Right lobe of liver (tissue), 4 donors: ENCODE results near the gene ITFG2.

Source experiments
- CTCF ChIP-seq, 4 donors: fragments of 200-600 bp in 3 of 4; fragments of 450-650 bp in 1 of 4; IDR thresholded peaks; one replicate each; pipeline versions ENCODE4 v1.5.1 to v1.8.0; 2016 to 2022; ENCODE audit warnings: antibody characterized with exemption in 4 of 4, mild to moderate bottlenecking in 2 of 4
- POLR2A ChIP-seq: fragments of 450-650 bp; IDR thresholded peaks from one replicate; pipeline ENCODE4 v1.6.1; 2017; ENCODE audit warnings: antibody characterized with exemption, mild to moderate bottlenecking
- donor health status: DM: no; HTN: no; CAD: no.
- donor health status: DM: no; HTN: no; CAD: no.
- donor health status: DM: no; HTN: yes; CAD: no.

GRCh38 chr12:2858944-2859421 is 46.5 kb downstream of the ITFG2 start:
- no peak for TF ChIP-seq CTCF (IDR thresholded peaks at IDR 0.05)
- TF ChIP-seq POLR2A = no peak
